K562 (cell line): ENCODE data around the gene NDUFA5. TPM values are rescaled to one million over a fixed set of nuclear protein-coding genes. Genes with fewer than 3 reads are reported as not detected.

Source experiments
- ASH1L ChIP-seq: fragments of 450-650 bp; IDR thresholded peaks from 2 replicates; pipeline ENCODE4 v1.6.1; 2018; ENCODE audit warnings: borderline replicate concordance, mild to moderate bottlenecking, low read depth; ENCODE audit not compliant: partially characterized antibody
- CBX3 ChIP-seq, 2 experiments: IDR thresholded peaks; 1 replicate in 1 of 2; 2 replicates in 1 of 2; pipeline ENCODE4 v1.6.1; 2012; ENCODE audit warnings: inconsistent platforms in 2 of 2, low read length in 2 of 2, borderline replicate concordance in 1 of 2, control low read depth in 1 of 2
- EHMT2 ChIP-seq: fragments of 450-650 bp; IDR thresholded peaks from 2 replicates; pipeline ENCODE4 v1.6.1; 2018; ENCODE audit warnings: antibody characterized with exemption
- FOXA1 ChIP-seq: fragments of 450-650 bp; IDR thresholded peaks from 2 replicates; pipeline ENCODE4 v1.6.1; 2016; ENCODE audit warnings: mild to moderate bottlenecking, borderline replicate concordance
- HDAC6 ChIP-seq: IDR thresholded peaks from 2 replicates; pipeline ENCODE4 v1.6.1; 2012; ENCODE audit warnings: low read depth, mild to moderate bottlenecking, control low read depth, inconsistent platforms, low read length, moderate library complexity
- KDM5B ChIP-seq: fragments of 200-600 bp; sonication (generic); IDR thresholded peaks from 2 replicates; pipeline ENCODE4 v1.6.1; 2012; ENCODE audit warnings: low read depth, mild to moderate bottlenecking, moderate library complexity, low read length, control low read depth, inconsistent platforms; ENCODE audit not compliant: insufficient replicate concordance
- KHSRP ChIP-seq: fragments of 450-650 bp; IDR thresholded peaks from 2 replicates; pipeline ENCODE4 v1.6.1; 2017
- MAFK ChIP-seq: IDR thresholded peaks from 2 replicates; pipeline ENCODE4 v1.6.1; 2011; ENCODE audit warnings: low read length, improper control_type of control experiment
- POLR2H ChIP-seq: IDR thresholded peaks from 2 replicates; pipeline ENCODE4 v1.6.1; 2016; ENCODE audit warnings: missing genetic modification characterization, low read depth, mild to moderate bottlenecking, control low read depth, missing compliant biosample characterization, moderate library complexity
- RAD21 ChIP-seq, 2 experiments: fragments of 250-450 bp in 1 of 2; fragments of 450-650 bp in 1 of 2; sonication (Bioruptor Pico) in 1 of 2; formaldehyde crosslinking in 1 of 2; IDR thresholded peaks in 1 of 2; conservative IDR thresholded peaks in 1 of 2; 2 replicates each; pipeline versions ENCODE4 v1.4.0 to v1.8.0; 2020 to 2022; ENCODE audit warnings: mild to moderate bottlenecking in 2 of 2, moderate library complexity in 1 of 2
- REST ChIP-seq, 2 experiments: fragments of 450-650 bp; formaldehyde crosslinking in 1 of 2; IDR thresholded peaks; 2 replicates each; pipeline versions ENCODE4 v1.4.0 to v1.6.1; 2014 to 2020; ENCODE audit warnings: mild to moderate bottlenecking in 2 of 2, borderline replicate concordance in 1 of 2, low read depth in 1 of 2
- SMC3 ChIP-seq: conservative IDR thresholded peaks from 2 replicates; pipeline ENCODE4 v1.6.1; 2011; ENCODE audit warnings: low read depth, low read length, improper control_type of control experiment; ENCODE audit not compliant: insufficient read depth
- STAG1 ChIP-seq: sonication (generic); formaldehyde crosslinking; IDR thresholded peaks from 2 replicates; pipeline ENCODE4 v1.5.0; 2020; ENCODE audit warnings: missing genetic modification reagents, borderline replicate concordance
- TAF7 ChIP-seq: fragments of 450-650 bp; IDR thresholded peaks from 2 replicates; pipeline ENCODE4 v1.6.1; 2016; ENCODE audit warnings: missing genetic modification characterization, missing compliant biosample characterization
- TCFL5 ChIP-seq: fragments of 250-450 bp; sonication (Bioruptor Pico); conservative IDR thresholded peaks from 2 replicates; pipeline ENCODE4 v1.6.1; 2021; ENCODE audit warnings: mild to moderate bottlenecking, moderate library complexity, matching md5 sums
- ZC3H4 ChIP-seq: sonication (generic); formaldehyde crosslinking; IDR thresholded peaks from 2 replicates; pipeline ENCODE4 v1.9.0; 2021; ENCODE audit warnings: missing genetic modification reagents, borderline replicate concordance
- ZFPM2 ChIP-seq: fragments of 250-450 bp; sonication (Bioruptor Pico); IDR thresholded peaks from 2 replicates; pipeline ENCODE4 v1.5.1; 2022; ENCODE audit warnings: mild to moderate bottlenecking
- ZNF589 ChIP-seq: fragments of 200-800 bp; sonication (Bioruptor generic); IDR thresholded peaks from 2 replicates; pipeline ENCODE4 v1.6.1; 2016; ENCODE audit warnings: low read depth, missing genetic modification characterization, missing compliant biosample characterization
- polyA plus RNA-seq, 8 experiments: library from polyadenylated mRNA; depleted of rRNA in 4 of 8; stranded (reverse) in 5 of 8; unstranded in 3 of 8; fragments of >200 nt; fragmentation: Nextera tagmentation in 2 of 8; fragmentation: Illumina TruSeq in 1 of 8; extraction: Ambion mirVana in 2 of 8; extraction: Trizol in 1 of 8; gene quantifications; 2 replicates each; pipeline versions ENCODE4 v1.2.1 to v1.2.3, GENCODE V29; 2011 to 2014; ENCODE audit warnings: inconsistent platforms in 1 of 8, missing spikeins in 1 of 8
- total RNA-seq, 7 experiments: library from RNA; depleted of rRNA in 6 of 7; stranded (reverse); fragments of >200 nt in 6 of 7; fragmentation: Illumina TruSeq in 2 of 7; extraction: Trizol in 2 of 7; gene quantifications; 2 replicates each; pipeline versions ENCODE4 v1.2.1 to v1.2.3, GENCODE V29; 2011 to 2021; ENCODE audit warnings: low replicate concordance in 1 of 7
- TF ChIP-seq, protein P1 (sequence below): fragments of 450-650 bp; IDR thresholded peaks from 2 replicates; pipeline ENCODE4 v1.7.0; 2016; ENCODE audit warnings: borderline replicate concordance

The NDUFA5 gene
- total and polyA plus RNA-seq, 9 of the 15 experiments (the other 6 are each of a cell fraction or from before 2014, with no cell fraction given): 155 to 677 (median 269) TPM

DNA sequence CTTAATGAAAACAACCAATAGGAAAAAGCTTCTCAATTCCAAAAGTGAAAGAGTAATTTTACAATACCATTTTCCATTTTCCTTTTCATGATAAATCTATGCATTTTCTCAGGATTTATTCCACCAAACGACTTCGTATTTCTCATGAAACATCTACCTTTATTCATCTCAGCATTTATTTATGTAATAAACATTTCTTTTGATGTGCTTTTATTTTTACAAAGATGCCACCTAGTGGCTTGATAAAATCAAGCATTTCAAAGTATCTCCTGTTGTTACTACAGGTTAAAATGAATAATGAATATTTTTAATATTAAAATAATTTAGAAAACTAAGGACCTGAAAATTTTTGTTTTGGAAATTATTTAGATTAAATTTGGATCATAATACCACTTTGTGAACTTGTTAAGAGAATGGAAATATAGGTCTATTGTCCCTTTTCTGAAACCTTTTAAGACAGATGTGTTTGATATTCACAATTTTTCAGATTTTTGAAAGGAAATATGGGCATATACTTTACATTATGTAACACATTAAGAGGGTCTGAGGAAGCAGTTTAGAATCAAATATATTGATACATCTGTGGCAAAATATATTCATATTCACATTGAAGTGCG, 20.5 kb downstream of the NDUFA5 start (continued):
- TF ChIP-seq HDAC6: no peak
- no peak for TF ChIP-seq CBX3 (IDR thresholded peaks at IDR 0.05; ENCODE audit: borderline replicate concordance in 1 of 2, low read length in 2 of 2)
- no peak for TF ChIP-seq TAF7 (tag)
- TF ChIP-seq ZFPM2 (CRISPR knock-in tag): no peak
- peak; percentile 75 to 81 for TF ChIP-seq RAD21 (CRISPR knock-in tag; conservative IDR thresholded peaks at IDR 0.05 in 1 of 2, IDR thresholded peaks at IDR 0.05 in 1 of 2)
- TF ChIP-seq REST (IDR thresholded peaks at IDR 0.05; ENCODE audit: borderline replicate concordance): peak; percentile 64; the same call in 1 of the 2 replicates
- no peak for TF ChIP-seq REST (CRISPR knock-in tag; IDR thresholded peaks at IDR 0.05; ENCODE audit: low read depth)
- TF ChIP-seq, protein P1, sequence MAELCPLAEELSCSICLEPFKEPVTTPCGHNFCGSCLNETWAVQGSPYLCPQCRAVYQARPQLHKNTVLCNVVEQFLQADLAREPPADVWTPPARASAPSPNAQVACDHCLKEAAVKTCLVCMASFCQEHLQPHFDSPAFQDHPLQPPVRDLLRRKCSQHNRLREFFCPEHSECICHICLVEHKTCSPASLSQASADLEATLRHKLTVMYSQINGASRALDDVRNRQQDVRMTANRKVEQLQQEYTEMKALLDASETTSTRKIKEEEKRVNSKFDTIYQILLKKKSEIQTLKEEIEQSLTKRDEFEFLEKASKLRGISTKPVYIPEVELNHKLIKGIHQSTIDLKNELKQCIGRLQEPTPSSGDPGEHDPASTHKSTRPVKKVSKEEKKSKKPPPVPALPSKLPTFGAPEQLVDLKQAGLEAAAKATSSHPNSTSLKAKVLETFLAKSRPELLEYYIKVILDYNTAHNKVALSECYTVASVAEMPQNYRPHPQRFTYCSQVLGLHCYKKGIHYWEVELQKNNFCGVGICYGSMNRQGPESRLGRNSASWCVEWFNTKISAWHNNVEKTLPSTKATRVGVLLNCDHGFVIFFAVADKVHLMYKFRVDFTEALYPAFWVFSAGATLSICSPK: no peak
- TF ChIP-seq ZC3H4 (CRISPR knock-in tag): no peak
- no peak for TF ChIP-seq ASH1L
- no peak for TF ChIP-seq KDM5B
- no peak for TF ChIP-seq FOXA1
- no peak for TF ChIP-seq TCFL5 (CRISPR knock-in tag)
- TF ChIP-seq POLR2H (tag): peak; percentile 23
- no peak for TF ChIP-seq KHSRP
- TF ChIP-seq MAFK: no peak
- TF ChIP-seq EHMT2: no peak
- TF ChIP-seq SMC3: 0 out of 2 replicates have a peak, but pooled peaks have one; percentile 16
- no peak for TF ChIP-seq ZNF589
- no peak for TF ChIP-seq STAG1 (CRISPR knock-in tag)
